Heart left ventricle (tissue), 16 donors: ENCODE measurements around the gene HIGD1C. TPM values are rescaled to one million over a fixed set of nuclear protein-coding genes. Genes with fewer than 3 reads are reported as not detected.

Source experiments
- ATAC-seq, 4 donors: fragments of 200-7000 bp; cut with Tn5 transposase; one replicate each; pipeline ENCODE4 v1.9.1; 2020 to 2022; ENCODE audit warnings: moderate library complexity in 4 of 4, mild to moderate bottlenecking in 3 of 4, moderate number of reproducible peaks in 1 of 4
- DNase-seq, 5 donors: peaks; one replicate each; pipeline ENCODE4 v3.0.0-alpha.2; 2020
- H3K27ac ChIP-seq, 12 donors: fragments of 200-600 bp; sonication (generic) in 4 of 12; one replicate each; pipeline versions ENCODE4 v1.5.0 to v1.8.0; 2016 to 2022; ENCODE audit warnings: mild to moderate bottlenecking in 2 of 12
- H3K27me3 ChIP-seq, 9 donors: fragments of 200-600 bp; sonication (generic) in 2 of 9; one replicate each; pipeline versions ENCODE4 v1.5.1 to v1.8.0; 2016 to 2022; ENCODE audit warnings: mild to moderate bottlenecking in 3 of 9
- H3K36me3 ChIP-seq, 9 donors: fragments of 200-600 bp; sonication (generic) in 2 of 9; one replicate each; pipeline versions ENCODE4 v1.5.0 to v1.8.0; 2018 to 2022; ENCODE audit warnings: mild to moderate bottlenecking in 2 of 9
- H3K4me1 ChIP-seq, 12 donors: fragments of 200-600 bp; sonication (generic) in 4 of 12; one replicate each; pipeline versions ENCODE4 v1.5.0 to v1.8.0; 2016 to 2022; ENCODE audit warnings: mild to moderate bottlenecking in 3 of 12
- H3K4me3 ChIP-seq, 12 donors: fragments of 200-600 bp; sonication (generic) in 4 of 12; one replicate each; pipeline versions ENCODE4 v1.5.0 to v1.8.0; 2017 to 2022; ENCODE audit warnings: mild to moderate bottlenecking in 9 of 12, moderate library complexity in 4 of 12
- H3K9me3 ChIP-seq, 12 donors: fragments of 200-600 bp; sonication (generic) in 4 of 12; one replicate each; pipeline versions ENCODE4 v1.5.0 to v1.8.0; 2016 to 2022; ENCODE audit warnings: mild to moderate bottlenecking in 1 of 12
- POLR2A ChIP-seq, 2 donors: fragments of 450-650 bp; IDR thresholded peaks; one replicate each; pipeline ENCODE4 v1.6.1; 2017; ENCODE audit warnings: antibody characterized with exemption in 2 of 2, mild to moderate bottlenecking in 2 of 2, moderate library complexity in 2 of 2
- WGBS, 4 donors: extraction: QIAGEN DNeasy Blood & Tissue Kit in 2 of 4; methylation state at CpG; one replicate each; pipeline versions ENCODE4 v1.1.5 to v1.1.7; 2013 to 2018; 5-methylcytosine and 5-hydroxymethylcytosine counted together
- intact Hi-C, 10 donors: fragments of 100-400 bp; cut with DNase I; formaldehyde crosslinking; loops; one replicate each; pipeline versions ENCODE4 v1.11.1 to v1.14.2; 2022
- polyA plus RNA-seq, 2 donors: library from polyadenylated mRNA; stranded (reverse); fragments of 200-250 nt; gene quantifications; one replicate each; pipeline ENCODE4 v1.2.3, GENCODE V29; 2013
- total RNA-seq, 9 donors: library from RNA; depleted of rRNA in 2 of 9; stranded (reverse); fragments of >200 nt in 2 of 9; fragmentation: NEBNext Ultra II Directional in 3 of 9; extraction: Animal tissue kit (Norgen Biotek cat#: 25700) in 3 of 9; gene quantifications; one replicate each; pipeline versions ENCODE4 v1.1.0 to v1.2.4, GENCODE V29; 2016 to 2023
- TF ChIP-seq, protein P1 (sequence below), 12 donors: fragments of 200-600 bp; sonication (generic) in 4 of 12; IDR thresholded peaks; one replicate each; pipeline versions ENCODE4 v1.5.0 to v1.8.0; 2018 to 2022; ENCODE audit warnings: antibody characterized with exemption in 12 of 12, mild to moderate bottlenecking in 5 of 12
- donor health status: ischemic (EF 13 %, LVEDD 7.1; RV severe dilation, severe dysfunction).
- donor health status: healthy with polysubstance abuse.
- donor health status: DM: no; HTN: yes; CAD: no.
- donor health status: DM: no; HTN: no; CAD: no.
- donor health status: ischemic (EF 25% LVEDD 6.9; RV normal size, moderate dysfunction).
- donor health status: ischemic (EF 25% LVEDD 5.7; RV mildly dilated, moderate dysfunction).
- donor health status: healthy.
- donor health status: DM: yes; HTN: yes; CAD: no.
- donor health status: ischemic (EF 35%, LVEDD 5.7; RV mildly dilated, moderate dysfunction).
- donor health status: nonischemic (EF 11% LVEDD 7.7; RV severe dilation, severe dysfunction).
- donor health status: DM: yes; HTN: yes; CAD: no.
- donor health status: PGD.
- donor health status: ischemic (EF 29% LVEDD 5.4; RV normal size, mild dysfunction).
- donor health status: nonischemic (EF 23%, LVEDD 6.1; RV moderate dilation, normal function).

HIGD1C gene
- total and polyA plus RNA-seq, 11 donors, result not detected

DNA sequence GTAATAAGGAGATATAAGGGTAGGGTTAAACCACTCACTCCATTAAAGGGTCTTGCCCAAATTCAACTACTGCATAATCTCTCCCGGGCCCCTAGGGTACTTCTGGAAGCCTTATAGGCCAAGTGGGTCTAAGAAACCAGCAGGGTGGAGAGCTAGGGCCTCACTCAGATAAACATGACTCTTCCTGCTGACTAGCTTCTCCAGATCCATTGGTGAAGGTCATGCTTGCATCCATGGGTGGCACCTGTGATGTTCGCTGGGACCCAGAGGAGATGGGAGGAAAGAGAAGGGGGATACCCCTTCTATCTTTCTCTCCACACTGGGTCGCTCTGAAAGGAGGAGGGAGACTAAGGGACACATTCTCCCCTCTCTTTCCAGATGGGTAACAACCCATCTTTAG, 36.1 kb upstream of the HIGD1C start:
- no peaks in the 10 kb centered on the region for H3K27me3 ChIP-seq
- H3K4me3 ChIP-seq, result no peak overlapping the region
- peaks cover 0 to 58% (median 34%) of the 10 kb centered on the region in 12 donors for H3K9me3 ChIP-seq
- no peaks in the 10 kb centered on the region for H3K36me3 ChIP-seq
- no peaks in the 10 kb centered on the region for H3K4me1 ChIP-seq
- TF ChIP-seq POLR2A (IDR thresholded peaks at IDR 0.05), result no peak
- TF ChIP-seq, protein P1, sequence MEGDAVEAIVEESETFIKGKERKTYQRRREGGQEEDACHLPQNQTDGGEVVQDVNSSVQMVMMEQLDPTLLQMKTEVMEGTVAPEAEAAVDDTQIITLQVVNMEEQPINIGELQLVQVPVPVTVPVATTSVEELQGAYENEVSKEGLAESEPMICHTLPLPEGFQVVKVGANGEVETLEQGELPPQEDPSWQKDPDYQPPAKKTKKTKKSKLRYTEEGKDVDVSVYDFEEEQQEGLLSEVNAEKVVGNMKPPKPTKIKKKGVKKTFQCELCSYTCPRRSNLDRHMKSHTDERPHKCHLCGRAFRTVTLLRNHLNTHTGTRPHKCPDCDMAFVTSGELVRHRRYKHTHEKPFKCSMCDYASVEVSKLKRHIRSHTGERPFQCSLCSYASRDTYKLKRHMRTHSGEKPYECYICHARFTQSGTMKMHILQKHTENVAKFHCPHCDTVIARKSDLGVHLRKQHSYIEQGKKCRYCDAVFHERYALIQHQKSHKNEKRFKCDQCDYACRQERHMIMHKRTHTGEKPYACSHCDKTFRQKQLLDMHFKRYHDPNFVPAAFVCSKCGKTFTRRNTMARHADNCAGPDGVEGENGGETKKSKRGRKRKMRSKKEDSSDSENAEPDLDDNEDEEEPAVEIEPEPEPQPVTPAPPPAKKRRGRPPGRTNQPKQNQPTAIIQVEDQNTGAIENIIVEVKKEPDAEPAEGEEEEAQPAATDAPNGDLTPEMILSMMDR (IDR thresholded peaks at IDR 0.05), result no peak
- H3K27ac ChIP-seq, result no peak overlapping the region
- ATAC-seq (no peak), DNase-seq (no peak)
- intact Hi-C loops, result no loop called here
- 68 to 82% (median 75%) methylated on average over 2 to 3 of the region's 3 CpGs for WGBS, 4 donors

DNA sequence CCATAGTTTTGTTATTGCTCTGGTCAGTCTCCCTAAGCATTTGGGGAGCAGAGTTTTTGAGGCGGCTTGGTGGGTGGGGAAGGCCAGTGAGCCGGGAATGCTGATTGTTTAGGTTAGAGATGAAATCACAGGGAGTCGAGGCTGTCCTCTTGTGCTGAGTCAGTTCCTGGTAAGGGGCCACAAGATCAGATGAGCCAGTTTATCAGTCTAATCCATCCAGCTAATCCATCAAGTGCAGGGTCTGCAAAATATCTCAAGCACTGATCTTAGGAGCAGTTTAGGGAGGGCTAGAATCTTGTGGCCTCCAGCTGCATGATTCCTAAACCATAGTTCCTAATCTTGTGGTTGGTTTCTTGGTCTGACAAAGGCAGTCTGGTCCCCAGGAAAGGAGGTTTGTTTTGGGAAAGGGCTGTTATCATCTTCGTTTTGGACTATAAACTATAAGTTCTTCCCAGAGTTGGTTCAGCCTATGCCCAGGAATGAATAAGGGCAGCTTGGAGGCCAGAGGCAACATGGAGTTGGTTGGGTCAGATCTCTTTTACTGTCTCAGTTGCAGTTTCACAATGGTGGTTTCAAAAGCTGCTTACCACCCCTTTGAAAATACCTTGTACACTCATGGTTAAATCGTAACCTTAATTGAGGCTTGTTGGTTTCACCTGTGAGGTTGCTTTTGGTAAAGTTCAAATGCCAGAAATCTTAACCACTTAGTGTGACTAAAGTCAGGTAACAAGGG, 33.6 kb upstream of the HIGD1C start:
- intact Hi-C loops, result no loop called here
- Histone ChIP-seq H3K27me3 (no peaks in the 10 kb centered on the region), H3K4me3 (no peak overlapping the region), H3K4me1 (peaks cover 0 to 22% (median 17%) of the 10 kb centered on the region in 12 donors), H3K36me3 (no peaks in the 10 kb centered on the region), H3K9me3 (peaks cover 0 to 33% (median 18%) of the 10 kb centered on the region in 12 donors), H3K27ac (no peak overlapping the region)
- TF ChIP-seq, protein P1 (IDR thresholded peaks at IDR 0.05), result no peak
- no peak for TF ChIP-seq POLR2A (IDR thresholded peaks at IDR 0.05)
- DNase-seq, result no peak
- ATAC-seq, result no peak
- WGBS, 4 donors, result 79 to 91% (median 82%) methylated on average over 5 of the region's 5 CpGs

DNA sequence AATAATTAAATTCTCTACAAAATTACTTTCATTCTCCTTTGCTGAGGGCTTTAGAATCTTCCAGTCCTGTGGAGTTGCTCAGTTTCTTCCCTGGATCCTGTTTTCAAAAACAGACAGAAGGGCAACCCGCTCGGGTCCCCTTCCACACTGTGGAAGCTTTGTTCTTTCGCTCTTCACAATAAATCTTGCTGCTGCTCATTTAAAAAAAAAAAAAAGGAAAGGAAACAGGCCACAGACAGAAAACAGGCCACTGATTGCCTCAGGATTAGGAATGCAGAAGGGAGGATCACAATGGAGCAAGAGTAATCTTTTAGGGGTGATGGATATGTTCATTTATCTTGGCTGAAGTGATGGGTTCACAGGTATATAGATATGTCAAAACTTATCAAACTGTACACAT, 29.5 kb upstream of the HIGD1C start:
- TF ChIP-seq, protein P1 (IDR thresholded peaks at IDR 0.05), result no peak
- no peak for TF ChIP-seq POLR2A (IDR thresholded peaks at IDR 0.05)
- Histone ChIP-seq H3K27ac (peak overlapping the region; percentile 83 to 95 (median 88)), H3K4me3 (peak overlapping the region in 9 of 12 donors; percentile 8 to 88 (median 64)), H3K9me3 (no peaks in the 10 kb centered on the region), H3K27me3 (no peaks in the 10 kb centered on the region), H3K4me1 (peaks cover 0 to 41% (median 26%) of the 10 kb centered on the region in 12 donors), H3K36me3 (no peaks in the 10 kb centered on the region)
- WGBS, 4 donors, result 35 to 57% (median 46%) methylated on average over 3 of the region's 3 CpGs
- DNase-seq (no peak), ATAC-seq (no peak)
- intact Hi-C loops, result loop anchor here in 3 of 10 donors (5.0 to 10.0 kb wide), 4 partner anchors 62 to 161 kb away; partner anchors contain the start of gene ATF1 (in 2 of the 3)

GRCh38 chr12:50923361-50924130, 28.8 kb upstream of the HIGD1C start:
- ATAC-seq (no peak), DNase-seq (no peak)
- peak overlapping the region; percentile 2 to 88 (median 71) for H3K4me3 ChIP-seq
- no peaks in the 10 kb centered on the region for H3K9me3 ChIP-seq
- intact Hi-C loops, result loop anchor here in 4 of 10 donors (2.0 to 10.0 kb wide), 5 partner anchors 61 to 161 kb away; partner anchors contain the start of gene ATF1 (in 2 of the 4)
- H3K27ac ChIP-seq, result peak overlapping the region; percentile 83 to 95 (median 88)
- H3K27me3 ChIP-seq, result no peaks in the 10 kb centered on the region
- 33 to 52% (median 39%) methylated on average over 8 of the region's 8 CpGs for WGBS, 4 donors
- peaks cover 0 to 49% (median 31%) of the 10 kb centered on the region in 12 donors for H3K4me1 ChIP-seq
- no peaks in the 10 kb centered on the region for H3K36me3 ChIP-seq
- no peak for TF ChIP-seq POLR2A (IDR thresholded peaks at IDR 0.05)
- TF ChIP-seq, protein P1 (IDR thresholded peaks at IDR 0.05), result no peak
